H1 (cell line): ENCODE results near the gene QSER1.

Experiments
- GABPA ChIP-seq: IDR thresholded peaks from 2 replicates; pipeline ENCODE4 v1.6.1; 2011; ENCODE audit warnings: mild to moderate bottlenecking, low read length, moderate library complexity, borderline replicate concordance; ENCODE audit not compliant: insufficient read depth
- POLR2AphosphoS5 ChIP-seq: IDR thresholded peaks from 2 replicates; pipeline ENCODE4 v1.6.1; 2011; ENCODE audit warnings: low read depth, low read length
- RAD21 ChIP-seq, 2 experiments: IDR thresholded peaks in 1 of 2; conservative IDR thresholded peaks in 1 of 2; 2 replicates each; pipeline ENCODE4 v1.6.1; 2011; ENCODE audit warnings: low read depth in 2 of 2, low read length in 2 of 2, improper control_type of control experiment in 1 of 2, inconsistent platforms in 1 of 2, mild to moderate bottlenecking in 1 of 2, moderate library complexity in 1 of 2
- YY1 ChIP-seq: IDR thresholded peaks from 2 replicates; pipeline ENCODE4 v1.6.1; 2011; ENCODE audit warnings: low read depth, mild to moderate bottlenecking, low read length
- TF ChIP-seq, protein P1 (sequence below), 3 experiments: IDR thresholded peaks; 1 replicate in 2 of 3; 2 replicates in 1 of 3; pipeline versions ENCODE4 v1.5.1 to v1.6.1; 2011; ENCODE audit warnings: low read length in 3 of 3, mild to moderate bottlenecking in 3 of 3, inconsistent platforms in 2 of 3, low read depth in 1 of 3, moderate library complexity in 1 of 3; ENCODE audit not compliant: insufficient read depth in 1 of 3; ENCODE audit errors: control extremely low read depth in 1 of 3

DNA sequence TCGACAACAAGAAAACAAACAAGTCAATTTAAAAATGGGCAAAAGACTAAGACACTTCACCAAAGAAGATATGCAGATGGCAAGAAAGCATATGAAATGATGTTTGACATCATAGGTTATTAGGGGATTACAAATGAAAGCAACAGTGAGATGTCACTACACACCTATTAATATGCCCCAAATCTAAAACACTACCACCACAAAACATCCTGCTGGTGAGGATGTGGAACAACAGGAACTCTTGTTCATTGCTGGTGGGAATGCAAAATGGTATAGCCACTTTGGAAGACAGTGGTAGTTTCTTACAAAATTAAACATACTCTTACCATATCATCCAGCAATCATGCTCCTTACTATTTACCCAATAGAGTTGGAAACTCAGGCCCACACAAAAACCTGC lies 33.9 kb upstream of the QSER1 start:
- TF ChIP-seq, protein P1, sequence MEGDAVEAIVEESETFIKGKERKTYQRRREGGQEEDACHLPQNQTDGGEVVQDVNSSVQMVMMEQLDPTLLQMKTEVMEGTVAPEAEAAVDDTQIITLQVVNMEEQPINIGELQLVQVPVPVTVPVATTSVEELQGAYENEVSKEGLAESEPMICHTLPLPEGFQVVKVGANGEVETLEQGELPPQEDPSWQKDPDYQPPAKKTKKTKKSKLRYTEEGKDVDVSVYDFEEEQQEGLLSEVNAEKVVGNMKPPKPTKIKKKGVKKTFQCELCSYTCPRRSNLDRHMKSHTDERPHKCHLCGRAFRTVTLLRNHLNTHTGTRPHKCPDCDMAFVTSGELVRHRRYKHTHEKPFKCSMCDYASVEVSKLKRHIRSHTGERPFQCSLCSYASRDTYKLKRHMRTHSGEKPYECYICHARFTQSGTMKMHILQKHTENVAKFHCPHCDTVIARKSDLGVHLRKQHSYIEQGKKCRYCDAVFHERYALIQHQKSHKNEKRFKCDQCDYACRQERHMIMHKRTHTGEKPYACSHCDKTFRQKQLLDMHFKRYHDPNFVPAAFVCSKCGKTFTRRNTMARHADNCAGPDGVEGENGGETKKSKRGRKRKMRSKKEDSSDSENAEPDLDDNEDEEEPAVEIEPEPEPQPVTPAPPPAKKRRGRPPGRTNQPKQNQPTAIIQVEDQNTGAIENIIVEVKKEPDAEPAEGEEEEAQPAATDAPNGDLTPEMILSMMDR (IDR thresholded peaks at IDR 0.05; ENCODE audit: control extremely low read depth in 1 of 3, insufficient read depth in 1 of 3, low read depth in 1 of 3, low read length in 3 of 3): peak in 1 of 3 experiments; percentile 24; a peak in 1 of 4 replicates
- TF ChIP-seq POLR2AphosphoS5: no peak
- no peak for TF ChIP-seq YY1
- no peak for TF ChIP-seq GABPA
- no peak; a peak in 1 of 4 replicates for TF ChIP-seq RAD21 (IDR thresholded peaks at IDR 0.05 in 1 of 2, conservative IDR thresholded peaks at IDR 0.05 in 1 of 2; ENCODE audit: low read depth in 2 of 2, low read length in 2 of 2)
